OCI-LY7 (cell line): ENCODE measurements around the gene KIRREL3. TPM values are rescaled to one million over a fixed set of nuclear protein-coding genes. Genes with fewer than 3 reads are reported as not detected.

Experiments used
- BruUV-seq: library from RNA; stranded (reverse); fragments of 400-500 nt; replicated peaks from 2 replicates; lab custom pipeline; 2021; lab: Mats Ljungman, UMichigan
- CTCF ChIA-PET: fragments of 300-600 bp; sonication (Branson Sonifier 250); formaldehyde crosslinking; loops from one replicate; lab custom pipeline; 2022; ENCODE audit warnings: antibody characterized with exemption; ENCODE audit not compliant: unreplicated experiment; lab: Charles Lee
- POLR2A ChIA-PET: fragments of 300-600 bp; sonication (Branson Sonifier 250); formaldehyde crosslinking; loops from one replicate; lab custom pipeline; 2022; ENCODE audit warnings: antibody characterized with exemption; lab: Charles Lee
- DNase-seq: peaks from one replicate; pipeline ENCODE4 v3.0.0-alpha.2; 2015; ENCODE audit warnings: low spot score
- H2AFZ ChIP-seq: fragments of 200-600 bp; sonication (generic), shearing (Covaris generic); 2 replicates; pipeline ENCODE4 v1.6.1; 2014; ENCODE audit warnings: mild to moderate bottlenecking, antibody characterized with exemption, low read length, moderate library complexity
- H3K27ac ChIP-seq: fragments of 200-600 bp; sonication (generic); 2 replicates; pipeline ENCODE4 v1.5.1; 2014; ENCODE audit warnings: mixed run types, low read depth, mild to moderate bottlenecking, moderate library complexity, low read length, inconsistent platforms; ENCODE audit not compliant: poor library complexity, severe bottlenecking
- H3K36me3 ChIP-seq: fragments of 200-600 bp; sonication (generic); 2 replicates; pipeline ENCODE4 v1.6.1; 2014; ENCODE audit warnings: mild to moderate bottlenecking, antibody characterized with exemption, low read length, moderate library complexity, mixed read lengths; ENCODE audit not compliant: insufficient read depth
- H3K4me1 ChIP-seq: fragments of 200-600 bp; sonication (generic); 2 replicates; pipeline ENCODE4 v1.5.1; 2014; ENCODE audit warnings: mild to moderate bottlenecking, low read length; ENCODE audit not compliant: insufficient read depth, poor library complexity, severe bottlenecking
- H3K4me2 ChIP-seq: fragments of 200-600 bp; sonication (generic); 2 replicates; pipeline ENCODE4 v1.6.1; 2014; ENCODE audit warnings: mild to moderate bottlenecking, low read length
- H3K4me3 ChIP-seq: fragments of 200-600 bp; sonication (generic); 2 replicates; pipeline ENCODE4 v1.5.1; 2014; ENCODE audit warnings: mild to moderate bottlenecking, low read depth, low read length; ENCODE audit not compliant: poor library complexity, severe bottlenecking
- H3K79me2 ChIP-seq: fragments of 200-600 bp; sonication (generic); 2 replicates; pipeline ENCODE4 v1.6.1; 2016; ENCODE audit warnings: low read depth, mild to moderate bottlenecking, low read length, moderate library complexity, mixed read lengths; ENCODE audit not compliant: insufficient read depth
- H3K9me2 ChIP-seq: fragments of 200-600 bp; sonication (generic); 2 replicates; pipeline ENCODE4 v1.6.1; 2016; ENCODE audit warnings: mild to moderate bottlenecking, low read length, mixed read lengths; ENCODE audit not compliant: insufficient read depth
- H3K9me3 ChIP-seq: fragments of 200-600 bp; sonication (generic); 2 replicates; pipeline ENCODE4 v1.6.1; 2014; ENCODE audit warnings: mild to moderate bottlenecking, mixed run types, low read length, mixed read lengths
- H4K20me1 ChIP-seq: fragments of 200-600 bp; sonication (generic); 2 replicates; pipeline ENCODE4 v1.6.1; 2014; ENCODE audit warnings: mild to moderate bottlenecking, antibody characterized with exemption, low read length, moderate library complexity, mixed read lengths; ENCODE audit not compliant: insufficient read depth
- CTCF ChIP-seq: fragments of 200-600 bp; sonication (generic); conservative IDR thresholded peaks from 2 replicates; pipeline ENCODE4 v1.5.1; 2014; ENCODE audit warnings: mild to moderate bottlenecking, antibody characterized with exemption, low read length, moderate library complexity, mixed read lengths
- EZH2phosphoT487 ChIP-seq: fragments of 200-600 bp; sonication (generic); IDR thresholded peaks from 2 replicates; pipeline ENCODE4 v1.6.1; 2018; ENCODE audit warnings: low read depth, borderline replicate concordance, mild to moderate bottlenecking, mixed run types, antibody characterized with exemption, low read length, moderate library complexity, mixed read lengths
- intact Hi-C: fragments of 100-400 bp; cut with micrococcal nuclease; formaldehyde crosslinking; loops from one replicate; pipeline ENCODE4 v1.10.0; 2022; ENCODE audit not compliant: unreplicated experiment
- total RNA-seq, 2 experiments: library from RNA; depleted of rRNA in 1 of 2; stranded (reverse); fragments of >200 nt in 1 of 2; shearing (Covaris generic) in 1 of 2; gene quantifications; 2 replicates each; pipeline ENCODE4 v1.2.3, GENCODE V29; 2014 to 2022

The KIRREL3 gene
- total RNA-seq, 2 experiments from 2014 or later, result not detected

GRCh38 chr11:126430581-126431335 lies 569.8 kb downstream of the KIRREL3 start:
- BruUV-seq, result no TSS peak
- H3K27ac ChIP-seq, result no peak overlapping the region
- peaks cover 19% of the 10 kb centered on the region for H3K4me1 ChIP-seq
- intact Hi-C loops, result no loop called here
- H3K36me3 ChIP-seq, result no peaks in the 10 kb centered on the region
- TF ChIP-seq CTCF, result no peak
- no peak for TF ChIP-seq EZH2phosphoT487
- H2AFZ ChIP-seq, result no peak overlapping the region
- no peaks in the 10 kb centered on the region for H3K9me2 ChIP-seq
- no peak overlapping the region for H3K4me2 ChIP-seq
- no peaks in the 10 kb centered on the region for H4K20me1 ChIP-seq
- no peaks in the 10 kb centered on the region for H3K9me3 ChIP-seq
- no peaks in the 10 kb centered on the region for H3K79me2 ChIP-seq
- CTCF ChIA-PET, result no interaction called here
- H3K4me3 ChIP-seq, result no peak overlapping the region
- POLR2A ChIA-PET, result interaction anchor here (0.6 to 1.7 kb wide), 4 partner anchors 10 to 334 kb away, joined by 3 to 10 read pairs (median 4); partner anchors contain the start of gene ST3GAL4
- no peak for DNase-seq

GRCh38 chr11:126426820-126427749 lies 573.5 kb downstream of the KIRREL3 start:
- ChIA-PET POLR2A (interaction anchor here (0.6 kb wide), 1 partner anchor 73 kb away, joined by 3 read pairs; no protein-coding TSS in a partner anchor), CTCF (no interaction called here)
- DNase-seq, result no peak
- no peaks in the 10 kb centered on the region for H3K9me2 ChIP-seq
- BruUV-seq, result no TSS peak
- H4K20me1 ChIP-seq, result no peaks in the 10 kb centered on the region
- peak overlapping the region; percentile 1; the same call in 1 of the 2 replicates for H3K4me2 ChIP-seq
- no peaks in the 10 kb centered on the region for H3K79me2 ChIP-seq
- H3K4me3 ChIP-seq, result no peak overlapping the region
- H2AFZ ChIP-seq, result no peak overlapping the region
- no peak overlapping the region for H3K27ac ChIP-seq
- no peak for TF ChIP-seq EZH2phosphoT487
- TF ChIP-seq CTCF, result no peak
- intact Hi-C loops, result no loop called here
- no peaks in the 10 kb centered on the region for H3K9me3 ChIP-seq
- no peaks in the 10 kb centered on the region for H3K36me3 ChIP-seq
- H3K4me1 ChIP-seq, result peaks cover 25% of the 10 kb centered on the region
